BJ (cell line): ENCODE data around the gene POU2AF2. TPM values are rescaled to one million over a fixed set of nuclear protein-coding genes. Genes with fewer than 3 reads are reported as not detected.

Experiments used
- CTCF ChIA-PET: fragments of 350-600 bp; formaldehyde crosslinking; extraction: SDS; loops from one replicate; lab custom pipeline; 2021; ENCODE audit warnings: antibody characterized with exemption, inconsistent platforms; lab: Yijun Ruan, JAX
- POLR2A ChIA-PET: fragments of 300-600 bp; sonication (Branson Sonifier 250); formaldehyde crosslinking; extraction: SDS; loops from one replicate; lab custom pipeline; 2021; ENCODE audit warnings: antibody characterized with exemption; lab: Charles Lee
- DNase-seq: peaks from one replicate; pipeline ENCODE4 v3.0.0-alpha.2; 2011; ENCODE audit warnings: low read depth
- H3K27me3 ChIP-seq: 2 replicates; pipeline ENCODE4 v1.6.0; 2011; ENCODE audit warnings: low read length; ENCODE audit not compliant: control insufficient read depth, insufficient read depth
- H3K36me3 ChIP-seq: 2 replicates; pipeline ENCODE4 v1.5.1; 2011; ENCODE audit warnings: low read length; ENCODE audit not compliant: control insufficient read depth, insufficient read depth
- H3K4me3 ChIP-seq: 2 replicates; pipeline ENCODE4 v1.5.1; 2011; ENCODE audit warnings: low read depth, mild to moderate bottlenecking, control low read depth, low read length
- polyA plus RNA-seq: library from polyadenylated mRNA; depleted of rRNA; stranded (reverse); fragments of >200 nt; gene quantifications from 2 replicates; pipeline ENCODE4 v1.2.3, GENCODE V29; 2011
- TF ChIP-seq, protein P1 (sequence below): IDR thresholded peaks from 2 replicates; pipeline ENCODE4 v1.5.1; 2011; ENCODE audit warnings: low read depth, mild to moderate bottlenecking, control low read depth, inconsistent platforms, low read length, moderate library complexity; ENCODE audit not compliant: insufficient read depth

POU2AF2 gene
- polyA plus RNA-seq, 1 experiment: not detected

DNA sequence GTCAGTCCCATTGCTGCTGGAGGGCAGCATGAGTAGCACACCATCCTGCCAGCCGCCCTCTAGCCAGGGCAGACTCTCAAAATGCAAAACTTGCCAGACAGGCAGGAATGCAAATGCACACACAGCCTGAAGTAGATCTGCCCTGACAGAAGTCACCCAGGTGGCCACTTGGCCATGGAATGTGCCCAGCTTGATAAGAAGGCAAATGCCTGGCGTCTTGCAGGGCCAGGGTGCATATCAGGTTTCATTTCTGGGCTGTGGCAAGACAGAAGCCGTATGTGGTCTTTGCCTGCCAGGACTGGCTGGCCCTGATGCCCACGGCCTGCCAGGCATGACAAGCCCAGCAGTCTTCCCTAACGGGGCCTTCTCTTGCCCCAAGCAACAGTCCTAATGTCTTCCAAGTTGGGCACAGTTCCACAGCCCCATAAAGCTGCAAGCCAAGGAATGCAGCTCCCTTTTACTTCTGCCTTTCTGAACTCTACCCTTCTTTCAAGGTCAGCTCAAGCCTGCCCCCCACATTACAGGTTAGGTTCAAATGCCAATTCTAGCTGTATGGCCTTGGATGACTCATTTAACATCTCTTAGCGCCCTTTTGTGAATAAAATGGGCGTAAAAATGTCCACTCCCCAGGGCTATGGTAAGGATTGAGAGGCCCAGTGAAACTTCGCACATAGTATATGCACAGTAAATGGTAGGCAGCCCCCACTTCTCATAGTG is 82.5 kb downstream of the POU2AF2 start:
- no peaks in the 10 kb centered on the region; the same call in none of the 2 replicates for H3K27me3 ChIP-seq
- CTCF ChIA-PET: interaction anchor here (1.1 to 2.0 kb wide), 3 partner anchors 9 to 95 kb away, joined by 4 to 5 read pairs (median 5); no protein-coding TSS in a partner anchor
- no peak overlapping the region for H3K4me3 ChIP-seq
- TF ChIP-seq, protein P1, sequence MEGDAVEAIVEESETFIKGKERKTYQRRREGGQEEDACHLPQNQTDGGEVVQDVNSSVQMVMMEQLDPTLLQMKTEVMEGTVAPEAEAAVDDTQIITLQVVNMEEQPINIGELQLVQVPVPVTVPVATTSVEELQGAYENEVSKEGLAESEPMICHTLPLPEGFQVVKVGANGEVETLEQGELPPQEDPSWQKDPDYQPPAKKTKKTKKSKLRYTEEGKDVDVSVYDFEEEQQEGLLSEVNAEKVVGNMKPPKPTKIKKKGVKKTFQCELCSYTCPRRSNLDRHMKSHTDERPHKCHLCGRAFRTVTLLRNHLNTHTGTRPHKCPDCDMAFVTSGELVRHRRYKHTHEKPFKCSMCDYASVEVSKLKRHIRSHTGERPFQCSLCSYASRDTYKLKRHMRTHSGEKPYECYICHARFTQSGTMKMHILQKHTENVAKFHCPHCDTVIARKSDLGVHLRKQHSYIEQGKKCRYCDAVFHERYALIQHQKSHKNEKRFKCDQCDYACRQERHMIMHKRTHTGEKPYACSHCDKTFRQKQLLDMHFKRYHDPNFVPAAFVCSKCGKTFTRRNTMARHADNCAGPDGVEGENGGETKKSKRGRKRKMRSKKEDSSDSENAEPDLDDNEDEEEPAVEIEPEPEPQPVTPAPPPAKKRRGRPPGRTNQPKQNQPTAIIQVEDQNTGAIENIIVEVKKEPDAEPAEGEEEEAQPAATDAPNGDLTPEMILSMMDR: no peak
- no peaks in the 10 kb centered on the region for H3K36me3 ChIP-seq
- no peak for DNase-seq
- POLR2A ChIA-PET: no interaction called here

DNA sequence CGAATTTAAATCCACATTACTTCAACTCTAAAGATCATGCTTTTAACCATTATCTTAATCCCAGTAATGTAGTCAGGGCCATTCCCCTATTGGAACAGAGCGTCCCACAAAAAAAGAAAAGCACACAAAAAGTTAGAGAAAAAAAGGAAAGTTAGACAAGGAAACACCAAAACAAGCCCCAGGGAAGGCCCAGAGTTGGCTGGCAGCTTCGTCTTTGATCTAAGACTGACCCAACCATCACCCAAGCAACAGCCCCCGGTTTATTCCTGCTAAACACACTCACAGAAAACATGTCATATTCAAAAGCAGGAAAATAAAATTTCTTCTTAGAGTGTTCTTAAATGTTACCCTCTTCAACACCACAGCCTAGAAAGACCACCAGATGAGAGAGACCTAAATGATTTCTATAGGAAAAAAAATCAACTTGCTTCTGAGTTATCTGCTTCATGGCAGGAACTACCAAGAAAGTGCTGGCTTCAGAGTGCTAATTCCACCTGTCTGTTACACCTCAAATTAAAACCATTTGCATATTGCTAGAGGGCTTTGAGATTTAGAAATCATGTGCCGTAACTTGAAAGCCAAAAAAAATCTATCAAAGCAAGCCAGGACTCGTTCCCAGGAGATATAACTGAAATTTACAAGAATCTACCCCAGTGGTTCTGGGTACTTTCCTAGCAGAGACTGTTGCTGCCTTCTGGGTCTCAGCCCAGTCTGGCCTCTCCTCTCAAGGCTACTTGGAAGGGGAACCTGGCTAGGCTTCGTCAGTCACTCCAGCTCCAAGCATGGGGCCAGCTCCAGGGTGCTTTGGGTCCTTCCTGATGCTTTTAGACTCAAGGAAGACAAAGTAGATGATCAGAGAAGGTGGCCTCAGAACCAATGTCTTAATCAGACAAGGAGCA is 84.0 kb downstream of the POU2AF2 start:
- DNase-seq: no peak
- ChIA-PET CTCF (no interaction called here), POLR2A (no interaction called here)
- TF ChIP-seq, protein P1: no peak
- no peaks in the 10 kb centered on the region for H3K36me3 ChIP-seq
- H3K4me3 ChIP-seq: no peak overlapping the region
- H3K27me3 ChIP-seq: no peaks in the 10 kb centered on the region; the same call in none of the 2 replicates

DNA sequence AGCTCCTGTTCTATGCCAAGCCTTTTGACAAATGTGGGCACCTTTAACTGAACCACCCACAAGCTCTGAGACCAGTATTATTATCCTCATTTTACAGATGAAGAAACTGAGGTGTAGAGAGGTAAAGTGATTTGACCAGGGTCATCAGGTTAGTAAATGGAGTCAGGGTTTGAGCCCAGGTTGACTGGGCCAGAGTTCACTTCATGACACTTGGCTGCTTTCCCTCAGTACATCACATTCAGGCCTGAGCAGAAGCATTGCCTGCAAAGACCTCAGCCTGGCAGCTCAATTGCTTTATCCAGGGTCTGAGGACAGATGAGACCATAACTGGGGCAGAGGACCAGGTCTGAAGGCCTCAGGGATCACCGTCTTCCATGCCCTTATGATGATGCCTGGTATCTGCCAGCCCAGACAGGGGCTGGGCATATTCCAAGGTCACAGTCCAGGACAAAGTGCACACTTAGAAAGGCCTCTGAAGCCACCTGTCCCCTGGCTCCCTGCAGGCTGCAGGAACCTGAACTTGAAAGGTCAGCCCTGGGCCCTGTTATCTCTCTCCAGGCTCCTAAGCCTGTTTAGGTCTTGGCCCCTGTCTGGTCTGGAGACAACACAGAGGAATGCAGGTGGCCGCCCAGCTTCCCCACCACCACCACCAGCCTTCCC is 84.8 kb downstream of the POU2AF2 start:
- Histone ChIP-seq H3K36me3 (no peaks in the 10 kb centered on the region), H3K4me3 (no peak overlapping the region), H3K27me3 (no peaks in the 10 kb centered on the region; the same call in none of the 2 replicates)
- POLR2A ChIA-PET: no interaction called here
- TF ChIP-seq, protein P1: no peak
- CTCF ChIA-PET: no interaction called here
- DNase-seq: no peak

DNA sequence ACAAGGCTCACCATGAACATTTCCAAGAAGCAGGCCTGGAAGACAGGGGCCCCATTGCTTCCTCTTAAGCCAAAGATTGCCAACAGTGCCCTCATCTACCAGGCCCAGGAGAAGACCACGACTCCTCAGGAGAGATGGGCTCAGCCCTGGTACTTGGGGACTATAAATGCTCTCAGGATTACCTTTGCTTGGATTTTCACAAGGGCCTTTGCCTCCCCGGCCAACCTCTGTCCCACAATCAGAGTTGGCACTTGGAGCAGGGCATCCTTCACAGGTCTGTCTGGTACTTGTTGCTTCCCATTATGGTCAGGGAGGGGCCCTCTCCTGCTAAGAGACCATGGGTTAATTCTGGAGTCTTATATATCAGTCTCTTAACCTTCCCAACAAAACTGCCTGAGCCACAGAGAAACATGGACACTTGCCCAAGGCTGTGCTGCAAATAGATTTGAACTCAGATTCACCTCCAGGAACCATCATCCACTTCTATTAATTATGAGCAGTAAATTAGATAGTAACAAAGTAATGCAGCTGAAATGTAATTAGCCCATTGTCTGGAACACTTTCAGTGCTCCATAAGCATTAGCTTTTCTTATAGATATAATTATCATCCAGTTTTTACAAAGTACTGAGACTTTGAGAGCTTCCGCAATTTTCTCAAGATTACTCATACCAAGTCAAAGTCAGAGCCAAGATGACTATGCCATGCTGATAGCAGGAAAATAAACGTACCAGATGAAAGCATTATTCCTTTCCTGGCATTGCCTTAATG is 86.4 kb downstream of the POU2AF2 start:
- ChIA-PET CTCF (no interaction called here), POLR2A (no interaction called here)
- no peaks in the 10 kb centered on the region for H3K36me3 ChIP-seq
- no peak for DNase-seq
- TF ChIP-seq, protein P1: no peak
- H3K27me3 ChIP-seq: no peaks in the 10 kb centered on the region; the same call in none of the 2 replicates
- no peak overlapping the region for H3K4me3 ChIP-seq
